BLaER1 (cell line): ENCODE results near the gene CRTC1.
A peak's percentile ranks its signal among the peaks of the same experiment; 100 is the strongest.

Experiments used
- H3K27ac ChIP-seq: shearing (Covaris generic); formaldehyde crosslinking; 2 replicates; pipeline ENCODE4 v1.8.1; 2022
- H3K27me3 ChIP-seq: shearing (Covaris generic); formaldehyde crosslinking; 2 replicates; pipeline ENCODE4 v1.8.1; 2022
- H3K36me3 ChIP-seq: shearing (Covaris generic); formaldehyde crosslinking; 2 replicates; pipeline ENCODE4 v1.8.1; 2022
- H3K4me1 ChIP-seq: shearing (Covaris generic); formaldehyde crosslinking; 2 replicates; pipeline ENCODE4 v1.8.1; 2022
- H3K4me2 ChIP-seq: shearing (Covaris generic); formaldehyde crosslinking; 2 replicates; pipeline ENCODE4 v1.8.1; 2022
- H3K4me3 ChIP-seq: shearing (Covaris generic); formaldehyde crosslinking; 2 replicates; pipeline ENCODE4 v1.8.1; 2022
- H3K9ac ChIP-seq: shearing (Covaris generic); formaldehyde crosslinking; 2 replicates; pipeline ENCODE4 v1.8.1; 2022
- H3K9me3 ChIP-seq: shearing (Covaris generic); formaldehyde crosslinking; 2 replicates; pipeline ENCODE4 v1.8.1; 2022
- H4K20me1 ChIP-seq: shearing (Covaris generic); formaldehyde crosslinking; 2 replicates; pipeline ENCODE4 v1.8.1; 2022
- Cebpa-rat ChIP-seq: shearing (Covaris generic); IDR thresholded peaks from 2 replicates; pipeline ENCODE4 v1.8.1; 2022

The CRTC1 gene

DNA sequence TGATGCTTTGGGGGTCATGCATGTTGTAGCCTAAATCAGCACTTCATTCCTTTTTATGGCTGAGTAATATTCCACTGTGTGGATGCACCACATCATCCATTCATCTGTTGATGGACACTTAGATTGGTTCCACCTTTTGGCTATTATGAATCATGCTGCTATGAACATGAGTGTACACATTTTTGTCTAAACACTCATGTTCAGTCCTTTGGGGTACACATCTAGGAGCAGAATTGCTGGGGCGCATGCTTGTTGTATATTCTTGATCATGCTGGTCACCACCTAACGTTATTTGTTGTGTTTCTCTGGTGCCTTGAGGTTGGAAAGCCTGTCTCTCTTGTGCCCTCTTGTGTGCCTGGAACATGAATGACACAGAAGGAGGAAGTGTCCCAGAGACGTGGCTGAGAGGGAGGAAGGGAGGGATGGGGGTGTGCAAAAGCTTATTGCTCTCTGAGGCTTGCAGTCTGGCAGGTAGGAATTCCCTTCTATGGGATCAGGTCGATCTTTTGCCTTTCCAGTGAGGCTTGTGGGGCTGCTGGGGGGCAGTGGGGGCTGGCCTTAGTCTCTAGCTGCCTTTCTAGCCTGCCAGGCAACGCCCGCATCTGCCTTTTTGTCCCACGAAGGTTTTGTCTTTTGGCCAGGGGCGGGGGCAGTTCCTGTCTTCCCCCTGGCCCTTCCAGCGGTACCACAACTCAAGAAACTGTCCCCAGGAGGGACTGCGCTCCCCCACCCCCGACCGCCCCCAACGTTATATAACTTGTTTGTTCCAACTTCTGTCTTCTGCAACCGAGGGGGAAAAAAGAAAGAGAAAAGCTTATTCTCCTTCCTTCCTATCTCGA lies 39.1 kb upstream of the CRTC1 start:
- Histone ChIP-seq H3K36me3 (peaks cover 9% of the 10 kb centered on the region; the same call in 1 of the 2 replicates), H4K20me1 (peaks cover 83% of the 10 kb centered on the region), H3K27ac (peak overlapping the region; percentile 54), H3K4me3 (peak overlapping the region; percentile 48), H3K9me3 (no peaks in the 10 kb centered on the region), H3K4me1 (peaks cover 65% of the 10 kb centered on the region), H3K4me2 (peak overlapping the region; percentile 98), H3K9ac (peak overlapping the region; percentile 70), H3K27me3 (no peaks in the 10 kb centered on the region)
- TF ChIP-seq Cebpa-rat, result no peak

DNA sequence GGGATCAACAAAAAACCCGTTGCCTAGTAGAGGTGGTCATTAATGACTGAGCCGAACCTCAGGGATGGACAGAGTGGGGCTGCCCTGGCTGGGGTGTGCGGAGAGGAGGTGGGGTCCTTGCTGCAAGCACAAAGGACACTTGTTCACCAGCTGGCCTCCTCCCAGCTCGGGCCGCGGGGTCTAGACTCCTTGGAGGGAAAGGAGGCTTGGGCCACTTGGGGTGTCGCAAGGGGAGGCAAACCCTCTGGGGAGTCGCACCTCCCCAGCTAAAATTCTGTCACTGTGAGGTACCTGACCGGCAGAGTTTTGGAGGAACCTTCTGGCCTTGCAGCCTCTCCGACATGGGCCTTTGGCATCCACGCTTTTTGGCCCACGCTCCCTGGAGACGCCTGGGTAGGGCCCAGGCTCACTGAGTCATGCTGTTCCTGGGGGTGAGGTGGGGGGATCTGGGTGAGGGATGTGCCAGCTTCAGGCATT lies 38.4 kb upstream of the CRTC1 start:
- Histone ChIP-seq H3K9ac (peak overlapping the region; percentile 70), H3K9me3 (no peaks in the 10 kb centered on the region), H3K27me3 (no peaks in the 10 kb centered on the region), H4K20me1 (peaks cover 85% of the 10 kb centered on the region), H3K4me2 (peak overlapping the region; percentile 98), H3K4me3 (peak overlapping the region; percentile 48), H3K4me1 (peaks cover 72% of the 10 kb centered on the region), H3K36me3 (peaks cover 9% of the 10 kb centered on the region; the same call in 1 of the 2 replicates), H3K27ac (peak overlapping the region; percentile 54)
- TF ChIP-seq Cebpa-rat, result no peak

- Histone ChIP-seq H3K36me3 (no peaks in the 10 kb centered on the region), H3K4me3 (no peak overlapping the region), H3K27me3 (no peaks in the 10 kb centered on the region), H3K27ac (no peak overlapping the region), H3K9ac (no peak overlapping the region), H4K20me1 (peaks cover 89% of the 10 kb centered on the region), H3K9me3 (no peaks in the 10 kb centered on the region), H3K4me1 (peaks cover 89% of the 10 kb centered on the region), H3K4me2 (peak overlapping the region; percentile 98)
- no peak for TF ChIP-seq Cebpa-rat
Measured at GRCh38 chr19:18646535-18647370, 36.7 kb upstream of the CRTC1 start.

GRCh38 chr19:18647371-18647767 lies 36.1 kb upstream of the CRTC1 start:
- no peaks in the 10 kb centered on the region for H3K36me3 ChIP-seq
- peak overlapping the region; percentile 24; the same call in 1 of the 2 replicates for H3K9ac ChIP-seq
- peaks cover 89% of the 10 kb centered on the region for H4K20me1 ChIP-seq
- H3K9me3 ChIP-seq, result no peaks in the 10 kb centered on the region
- no peak overlapping the region for H3K4me3 ChIP-seq
- H3K4me1 ChIP-seq, result peaks cover 89% of the 10 kb centered on the region
- no peaks in the 10 kb centered on the region for H3K27me3 ChIP-seq
- 0 out of 2 replicates have a peak overlapping the region, but pooled peaks have one; percentile 61 for H3K27ac ChIP-seq
- H3K4me2 ChIP-seq, result peak overlapping the region; percentile 98
- TF ChIP-seq Cebpa-rat, result no peak

- Histone ChIP-seq H3K4me1 (peaks cover 89% of the 10 kb centered on the region), H3K4me3 (no peak overlapping the region)
- no peak for TF ChIP-seq Cebpa-rat
Measured at GRCh38 chr19:18647807-18648206, 35.7 kb upstream of the CRTC1 start.

GRCh38 chr19:18648973-18649315 lies 34.5 kb upstream of the CRTC1 start:
- TF ChIP-seq Cebpa-rat, result no peak
- Histone ChIP-seq H3K27ac (peak overlapping the region; percentile 61), H3K4me2 (peak overlapping the region; percentile 98), H3K27me3 (no peaks in the 10 kb centered on the region), H3K9me3 (no peaks in the 10 kb centered on the region), H3K9ac (peak overlapping the region; percentile 63; the same call in 1 of the 2 replicates), H3K36me3 (no peaks in the 10 kb centered on the region), H4K20me1 (peaks cover 89% of the 10 kb centered on the region), H3K4me3 (peak overlapping the region; percentile 51), H3K4me1 (peaks cover 87% of the 10 kb centered on the region)

More at GRCh38 chr19:18647807-18648206, 35.7 kb upstream of the CRTC1 start:
- peak overlapping the region; percentile 61; the same call in 1 of the 2 replicates for H3K27ac ChIP-seq
- H3K4me2 ChIP-seq, result peak overlapping the region; percentile 98
- H3K9me3 ChIP-seq, result no peaks in the 10 kb centered on the region
- H4K20me1 ChIP-seq, result peaks cover 93% of the 10 kb centered on the region
- H3K9ac ChIP-seq, result peak overlapping the region; percentile 24; the same call in 1 of the 2 replicates
- no peaks in the 10 kb centered on the region for H3K36me3 ChIP-seq
- H3K27me3 ChIP-seq, result no peaks in the 10 kb centered on the region

- H3K27me3 ChIP-seq, result no peaks in the 10 kb centered on the region
- TF ChIP-seq Cebpa-rat, result no peak
- peak overlapping the region; percentile 76 for H3K27ac ChIP-seq
- peak overlapping the region; percentile 98 for H3K4me2 ChIP-seq
- H3K4me1 ChIP-seq, result peaks cover 81% of the 10 kb centered on the region
- no peaks in the 10 kb centered on the region for H3K36me3 ChIP-seq
- H3K9ac ChIP-seq, result peak overlapping the region; percentile 63
- H4K20me1 ChIP-seq, result peaks cover 84% of the 10 kb centered on the region
- H3K9me3 ChIP-seq, result no peaks in the 10 kb centered on the region
- peak overlapping the region; percentile 51 for H3K4me3 ChIP-seq
Measured at GRCh38 chr19:18649371-18650020, 34.0 kb upstream of the CRTC1 start.

- H4K20me1 ChIP-seq, result peaks cover 84% of the 10 kb centered on the region
- no peak for TF ChIP-seq Cebpa-rat
- H3K9ac ChIP-seq, result peak overlapping the region; percentile 57
- peak overlapping the region; percentile 51 for H3K4me3 ChIP-seq
- no peaks in the 10 kb centered on the region for H3K9me3 ChIP-seq
- H3K4me2 ChIP-seq, result peak overlapping the region; percentile 98
- peak overlapping the region; percentile 76 for H3K27ac ChIP-seq
- no peaks in the 10 kb centered on the region for H3K27me3 ChIP-seq
- H3K36me3 ChIP-seq, result no peaks in the 10 kb centered on the region; the same call in 1 of the 2 replicates
- H3K4me1 ChIP-seq, result peaks cover 76% of the 10 kb centered on the region
Measured at GRCh38 chr19:18650021-18650390, 33.5 kb upstream of the CRTC1 start.

DNA sequence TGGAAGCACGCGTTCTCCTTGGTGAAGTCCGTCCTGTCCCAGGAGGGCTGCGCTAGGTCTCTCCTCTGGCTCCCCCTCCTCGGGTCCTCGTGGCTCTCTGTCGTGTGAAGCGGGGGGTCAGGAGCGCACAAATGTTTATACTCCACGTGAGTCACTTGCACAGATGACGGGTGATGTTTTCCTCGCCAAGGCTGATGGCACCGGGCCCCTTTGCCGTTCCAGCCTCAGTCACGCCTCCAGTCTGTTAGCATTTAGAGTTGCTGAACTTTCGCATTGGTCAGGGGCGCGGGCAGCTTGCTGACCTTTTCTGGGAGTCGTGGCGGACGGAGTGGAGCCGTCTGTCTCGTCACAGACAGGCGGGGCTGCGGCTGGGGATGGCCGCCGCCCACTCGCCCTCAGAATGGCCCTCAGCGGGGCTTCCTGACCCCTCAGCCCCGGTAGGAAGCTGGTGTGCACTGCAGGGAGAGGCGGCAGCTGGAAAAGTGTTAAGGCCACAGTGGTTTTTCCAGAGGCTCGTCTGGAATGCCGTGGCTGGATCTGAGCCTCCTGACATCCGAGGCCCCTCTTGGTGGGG lies 32.9 kb upstream of the CRTC1 start:
- Histone ChIP-seq H3K4me3 (peak overlapping the region; percentile 51; the same call in 1 of the 2 replicates), H3K9ac (peak overlapping the region; percentile 57; the same call in 1 of the 2 replicates), H3K27me3 (no peaks in the 10 kb centered on the region), H3K36me3 (no peaks in the 10 kb centered on the region; the same call in 1 of the 2 replicates), H3K9me3 (no peaks in the 10 kb centered on the region), H4K20me1 (peaks cover 84% of the 10 kb centered on the region), H3K4me2 (peak overlapping the region; percentile 98), H3K27ac (peak overlapping the region; percentile 76), H3K4me1 (peaks cover 73% of the 10 kb centered on the region)
- no peak for TF ChIP-seq Cebpa-rat
